Measurements from ENCODE around the gene PLPPR1.

- TF ChIP-seq CTCF (IDR thresholded peaks at IDR 0.05) (no peak), POLR2A (IDR thresholded peaks at IDR 0.05) (no peak), EP300 (IDR thresholded peaks at IDR 0.05) (no peak)
Observed at GRCh38 chr9:101140764-101141163, 112.2 kb downstream of the PLPPR1 start.
